MV-4-11 (cell line): ENCODE results near the gene TUBA3E.
"Not testable (repeated sequence)": the region's sequence is repeated elsewhere in the genome, so short reads cannot be mapped to it uniquely, and the experiment has no call there.

Experiments used
- DNase-seq: peaks from one replicate; lab custom pipeline; 2025; lab: John Stamatoyannopoulos, UW

Gene TUBA3E

GRCh38 chr2:130160838-130161705 lies 37.2 kb downstream of the TUBA3E start:
- not testable (repeated sequence) for DNase-seq

GRCh38 chr2:130160131-130160530 lies 38.1 kb downstream of the TUBA3E start:
- DNase-seq = no peak

- not testable (repeated sequence) for DNase-seq
Observed at GRCh38 chr2:130159376-130159775, 38.9 kb downstream of the TUBA3E start.

GRCh38 chr2:130158631-130159030 lies 39.6 kb downstream of the TUBA3E start:
- DNase-seq = no peak

- peak; percentile 87 for DNase-seq
Observed at GRCh38 chr2:130157825-130158514, 40.3 kb downstream of the TUBA3E start.

GRCh38 chr2:130157354-130157753 lies 40.9 kb downstream of the TUBA3E start:
- peak; percentile 40 for DNase-seq

GRCh38 chr2:130156624-130157004 lies 41.6 kb downstream of the TUBA3E start:
- no peak for DNase-seq

- peak; percentile 21 for DNase-seq
Observed at GRCh38 chr2:130155956-130156623, 42.1 kb downstream of the TUBA3E start.

- DNase-seq = no peak
Observed at GRCh38 chr2:130154773-130155765, 43.2 kb downstream of the TUBA3E start.

- not testable (repeated sequence) for DNase-seq
Observed at GRCh38 chr2:130154423-130154770, 43.8 kb downstream of the TUBA3E start.

GRCh38 chr2:130153721-130154422 lies 44.4 kb downstream of the TUBA3E start:
- not testable (repeated sequence) for DNase-seq

- DNase-seq = no peak
Observed at GRCh38 chr2:130152816-130153595, 45.2 kb downstream of the TUBA3E start.

- DNase-seq = not testable (repeated sequence)
Observed at GRCh38 chr2:130152136-130152815, 46.0 kb downstream of the TUBA3E start.

GRCh38 chr2:130151145-130151512 lies 47.1 kb downstream of the TUBA3E start:
- DNase-seq = not testable (repeated sequence)

- no peak for DNase-seq
Observed at GRCh38 chr2:130150181-130151144, 47.8 kb downstream of the TUBA3E start.

GRCh38 chr2:130148515-130148914 lies 49.7 kb downstream of the TUBA3E start:
- not testable (repeated sequence) for DNase-seq

- peak; percentile 25 for DNase-seq
Observed at GRCh38 chr2:130145006-130145414, 53.2 kb downstream of the TUBA3E start, which contains the start of gene CCDC74B. Gene CCDC74B, minus strand, starts transcription at chr2:130145112. Its CDS starts 116 bp downstream, at chr2:130144996.
